Endothelial cell of umbilical vein (primary cell): ENCODE data around the gene NPPB. TPM values are rescaled to one million over a fixed set of nuclear protein-coding genes. Genes with fewer than 3 reads are reported as not detected.

Experiments
- BruUV-seq: library from RNA; stranded (reverse); fragments of 400-500 nt; replicated peaks from 2 replicates; lab custom pipeline; 2021; lab: Mats Ljungman, UMichigan
- CTCF ChIA-PET: fragments of 300-600, 350-600 bp; sonication (Branson Sonifier 250); formaldehyde crosslinking; loops from one replicate; lab custom pipeline; 2021; ENCODE audit warnings: antibody characterized with exemption, inconsistent platforms; lab: Charles Lee
- POLR2A ChIA-PET: fragments of 300-600, 350-600 bp; sonication (Branson Sonifier 250); formaldehyde crosslinking; loops from one replicate; lab custom pipeline; 2021; ENCODE audit warnings: antibody characterized with exemption, inconsistent platforms; lab: Charles Lee
- DNase-seq: peaks from one replicate; pipeline ENCODE4 v3.0.0-alpha.2; 2011; ENCODE audit warnings: low read depth, low spot score
- FAIRE-seq: peaks from 2 replicates; lab custom pipeline; 2011; peaks lifted over from hg19 to GRCh38; lab: Jason Lieb, UNC
- H2AFZ ChIP-seq: 2 replicates; pipeline ENCODE4 v1.6.0; 2012; ENCODE audit warnings: low read depth, low read length, control low read depth, inconsistent platforms
- H3K27ac ChIP-seq: 2 replicates; pipeline ENCODE4 v1.5.1; 2011; ENCODE audit warnings: low read depth, mild to moderate bottlenecking, control low read depth, low read length, moderate library complexity; ENCODE audit not compliant: insufficient read depth
- H3K27me3 ChIP-seq, 2 experiments: 2 replicates each; pipeline versions ENCODE4 v1.6.0 to v1.6.1; 2011; ENCODE audit warnings: low read length in 2 of 2, mixed read lengths in 1 of 2; ENCODE audit not compliant: control insufficient read depth in 2 of 2, insufficient read depth in 2 of 2
- H3K36me3 ChIP-seq, 2 experiments: 2 replicates in 1 of 2; 3 replicates in 1 of 2; pipeline ENCODE4 v1.5.1; 2011; ENCODE audit warnings: low read length in 2 of 2, mild to moderate bottlenecking in 1 of 2, moderate library complexity in 1 of 2; ENCODE audit not compliant: control insufficient read depth in 2 of 2, insufficient read depth in 2 of 2; ENCODE audit errors: extremely low read depth in 1 of 2
- H3K4me1 ChIP-seq: 3 replicates; pipeline ENCODE4 v1.5.1; 2011; ENCODE audit warnings: mild to moderate bottlenecking, low read length; ENCODE audit not compliant: control insufficient read depth, insufficient read depth; ENCODE audit errors: extremely low read depth
- H3K4me2 ChIP-seq: 2 replicates; pipeline ENCODE4 v1.6.1; 2011; ENCODE audit warnings: low read length, control low read depth, mixed read lengths; ENCODE audit not compliant: insufficient read depth
- H3K4me3 ChIP-seq, 3 experiments: fragments of 200-600 bp in 1 of 3; sonication (generic), shearing (Covaris generic) in 1 of 3; replicated peaks in 1 of 3; 2 replicates each; pipeline ENCODE4 v1.5.1; 2011 to 2016; ENCODE audit warnings: control low read depth in 3 of 3, low read length in 3 of 3, mild to moderate bottlenecking in 2 of 3, inconsistent platforms in 1 of 3, low read depth in 1 of 3, moderate library complexity in 1 of 3; ENCODE audit not compliant: insufficient read depth in 1 of 3
- H3K79me2 ChIP-seq: 2 replicates; pipeline ENCODE4 v1.6.0; 2012; ENCODE audit warnings: low read length, inconsistent platforms; ENCODE audit not compliant: control insufficient read depth, insufficient read depth
- H3K9ac ChIP-seq: replicated peaks from 2 replicates; pipeline ENCODE3; 2011; ENCODE audit warnings: low read length, control low read depth; ENCODE audit not compliant: insufficient read depth; ENCODE audit errors: extremely low read depth
- H3K9me1 ChIP-seq: replicated peaks from 3 replicates; pipeline ENCODE4 v1.6.0; 2011; ENCODE audit warnings: mild to moderate bottlenecking, low read length; ENCODE audit not compliant: control insufficient read depth, insufficient read depth; ENCODE audit errors: extremely low read depth
- H3K9me3 ChIP-seq: replicated peaks from 2 replicates; pipeline ENCODE4 v1.5.1; 2012; ENCODE audit warnings: low read length, inconsistent platforms; ENCODE audit not compliant: control insufficient read depth, insufficient read depth
- H4K20me1 ChIP-seq: replicated peaks from 2 replicates; pipeline ENCODE3; 2011; ENCODE audit warnings: mild to moderate bottlenecking, low read length; ENCODE audit not compliant: control insufficient read depth, insufficient read depth; ENCODE audit errors: extremely low read depth
- EZH2 ChIP-seq: IDR thresholded peaks from 2 replicates; pipeline ENCODE4 v1.6.1; 2012; ENCODE audit warnings: borderline replicate concordance, low read depth, mild to moderate bottlenecking, moderate library complexity, low read length, inconsistent platforms; ENCODE audit not compliant: severe bottlenecking
- GATA2 ChIP-seq: IDR thresholded peaks from 2 replicates; pipeline ENCODE4 v1.7.0; 2011; ENCODE audit warnings: low read depth, mild to moderate bottlenecking, moderate library complexity, mixed read lengths, low read length; ENCODE audit not compliant: insufficient read length, insufficient read depth
- JUN ChIP-seq: IDR thresholded peaks from 2 replicates; pipeline ENCODE4 v1.6.1; 2011; ENCODE audit warnings: borderline replicate concordance, low read depth; ENCODE audit not compliant: insufficient read length, insufficient read depth
- MAX ChIP-seq: IDR thresholded peaks from 2 replicates; pipeline ENCODE4 v1.6.1; 2011; ENCODE audit not compliant: insufficient read depth, insufficient read length
- MYC ChIP-seq: IDR thresholded peaks from one replicate; pipeline ENCODE4 v1.6.1; 2011; ENCODE audit warnings: mild to moderate bottlenecking, low read depth, low read length
- POLR2A ChIP-seq: IDR thresholded peaks from 2 replicates; pipeline ENCODE4 v1.6.1; 2012; ENCODE audit warnings: low read depth, mild to moderate bottlenecking, control low read depth, low read length
- POLR2AphosphoS5 ChIP-seq: IDR thresholded peaks from 2 replicates; pipeline ENCODE4 v1.6.1; 2012; ENCODE audit warnings: low read depth, mild to moderate bottlenecking, control low read depth, low read length, moderate library complexity; ENCODE audit not compliant: insufficient read depth
- dilution Hi-C: fragments of 300-500 bp; cut with MboI; formaldehyde crosslinking; loops from one replicate; pipeline ENCODE4 v1.15.0; 2019; ENCODE audit warnings: low sequenced_read_pairs; ENCODE audit not compliant: extremely low pct_ligation_motif_present
- intact Hi-C: fragments of 100-400 bp; cut with micrococcal nuclease; formaldehyde crosslinking; loops from one replicate; pipeline ENCODE4 v1.10.0; 2022
- polyA plus RNA-seq, 4 experiments: library from polyadenylated mRNA; depleted of rRNA in 3 of 4; stranded (reverse) in 3 of 4; unstranded in 1 of 4; fragments of >200 nt; gene quantifications; 2 replicates each; pipeline versions ENCODE4 v1.2.1 to v1.2.3, GENCODE V29; 2011 to 2012; ENCODE audit warnings: missing spikeins in 1 of 4
- total RNA-seq: library from RNA; stranded (reverse); gene quantifications from 2 replicates; pipeline ENCODE4 v1.2.3, GENCODE V29; 2021

NPPB gene
- total and polyA plus RNA-seq, 2 donors (not counting 3 experiments of a cell fraction or from before 2014, with no cell fraction given) = not detected

- dilution Hi-C loops = no loop called here
- BruUV-seq = no TSS peak
- ChIA-PET CTCF (interaction anchor here (0.6 to 1.6 kb wide), 2 partner anchors 21 to 40 kb away, joined by 4 to 6 read pairs; partner anchors contain the start of gene NPPA), POLR2A (interaction anchor here (1.9 kb wide), 1 partner anchor 21 kb away, joined by 8 read pairs; no protein-coding TSS in a partner anchor)
- Histone ChIP-seq H3K9ac (no peak overlapping the region), H2AFZ (no peak overlapping the region), H3K4me2 (no peak overlapping the region), H3K4me1 (no peaks in the 10 kb centered on the region), H3K9me3 (no peaks in the 10 kb centered on the region), H3K79me2 (no peaks in the 10 kb centered on the region), H4K20me1 (no peaks in the 10 kb centered on the region), H3K36me3 (no peaks in the 10 kb centered on the region), H3K27ac (no peak overlapping the region), H3K27me3 (no peaks in the 10 kb centered on the region), H3K9me1 (no peaks in the 10 kb centered on the region), H3K4me3 (no peak overlapping the region)
- no peak for DNase-seq
- FAIRE-seq = no peak
- TF ChIP-seq GATA2 (no peak), POLR2AphosphoS5 (no peak), POLR2A (no peak), MAX (no peak)
- intact Hi-C loops = no loop called here
These were observed 28.4 kb upstream of the NPPB start for GRCh38 chr1:11886986-11887665.

GRCh38 chr1:11885916-11886315 lies 27.2 kb upstream of the NPPB start:
- intact Hi-C loops = no loop called here
- Histone ChIP-seq H3K9me1 (no peaks in the 10 kb centered on the region), H3K79me2 (no peaks in the 10 kb centered on the region), H3K9me3 (no peaks in the 10 kb centered on the region), H3K27ac (no peak overlapping the region), H3K27me3 (no peaks in the 10 kb centered on the region), H3K36me3 (no peaks in the 10 kb centered on the region), H3K4me1 (no peaks in the 10 kb centered on the region), H3K4me2 (no peak overlapping the region), H4K20me1 (no peaks in the 10 kb centered on the region), H2AFZ (no peak overlapping the region), H3K9ac (no peak overlapping the region), H3K4me3 (no peak overlapping the region)
- DNase-seq (no peak), FAIRE-seq (no peak)
- dilution Hi-C loops = no loop called here
- POLR2A ChIA-PET = no interaction called here
- CTCF ChIA-PET = no interaction called here
- BruUV-seq = no TSS peak
- TF ChIP-seq MAX (no peak), POLR2A (no peak), JUN (no peak), MYC (no peak), EZH2 (no peak), POLR2AphosphoS5 (no peak)
